GOT3 (cell line): ENCODE measurements around the gene KIAA0930.

ENCODE experiments used
- DNase-seq: peaks from one replicate; lab custom pipeline; 2025; ENCODE audit warnings: mixed read lengths; lab: John Stamatoyannopoulos, UW

The KIAA0930 gene

DNA sequence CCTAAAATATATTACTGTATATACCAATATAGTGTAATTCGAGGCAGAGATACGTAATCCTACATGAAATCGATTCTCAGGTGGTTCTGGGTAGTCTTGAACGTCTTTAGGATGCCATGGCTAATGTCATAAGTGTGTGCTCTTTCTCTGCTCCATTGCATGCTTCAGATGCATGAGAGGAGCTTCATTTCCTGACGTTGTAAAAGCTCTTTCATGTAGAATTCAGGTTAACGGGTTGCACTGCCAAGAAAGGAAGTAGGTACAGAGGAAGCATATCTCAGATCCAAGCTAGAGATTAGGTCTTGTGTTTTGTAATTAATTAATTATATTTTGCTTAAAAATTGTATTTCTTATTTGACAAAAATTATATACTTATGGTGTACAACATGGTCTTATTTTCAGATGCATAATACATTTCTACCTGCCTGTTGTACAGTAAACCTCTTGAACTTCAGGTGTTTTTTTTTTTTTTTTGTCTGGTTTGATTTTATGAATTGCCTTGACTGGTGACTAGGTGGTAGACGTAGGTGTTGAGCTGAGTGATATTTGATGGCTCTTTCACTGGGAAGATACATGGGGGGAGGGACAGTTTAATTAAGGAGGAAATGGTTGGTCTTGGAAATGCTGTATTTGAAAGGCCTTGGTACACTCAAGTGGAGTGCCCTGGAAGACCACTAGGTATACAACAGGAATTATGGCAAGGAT is 67.7 kb downstream of the KIAA0930 start:
- DNase-seq, result no peak

GRCh38 chr22:45171830-45172229 is 68.9 kb downstream of the KIAA0930 start:
- DNase-seq, result no peak

GRCh38 chr22:45169591-45170466 is 70.9 kb downstream of the KIAA0930 start:
- no peak for DNase-seq

GRCh38 chr22:45166932-45167331 is 73.8 kb downstream of the KIAA0930 start:
- no peak for DNase-seq

GRCh38 chr22:45164270-45165088 is 76.2 kb downstream of the KIAA0930 start:
- DNase-seq, result no peak

DNA sequence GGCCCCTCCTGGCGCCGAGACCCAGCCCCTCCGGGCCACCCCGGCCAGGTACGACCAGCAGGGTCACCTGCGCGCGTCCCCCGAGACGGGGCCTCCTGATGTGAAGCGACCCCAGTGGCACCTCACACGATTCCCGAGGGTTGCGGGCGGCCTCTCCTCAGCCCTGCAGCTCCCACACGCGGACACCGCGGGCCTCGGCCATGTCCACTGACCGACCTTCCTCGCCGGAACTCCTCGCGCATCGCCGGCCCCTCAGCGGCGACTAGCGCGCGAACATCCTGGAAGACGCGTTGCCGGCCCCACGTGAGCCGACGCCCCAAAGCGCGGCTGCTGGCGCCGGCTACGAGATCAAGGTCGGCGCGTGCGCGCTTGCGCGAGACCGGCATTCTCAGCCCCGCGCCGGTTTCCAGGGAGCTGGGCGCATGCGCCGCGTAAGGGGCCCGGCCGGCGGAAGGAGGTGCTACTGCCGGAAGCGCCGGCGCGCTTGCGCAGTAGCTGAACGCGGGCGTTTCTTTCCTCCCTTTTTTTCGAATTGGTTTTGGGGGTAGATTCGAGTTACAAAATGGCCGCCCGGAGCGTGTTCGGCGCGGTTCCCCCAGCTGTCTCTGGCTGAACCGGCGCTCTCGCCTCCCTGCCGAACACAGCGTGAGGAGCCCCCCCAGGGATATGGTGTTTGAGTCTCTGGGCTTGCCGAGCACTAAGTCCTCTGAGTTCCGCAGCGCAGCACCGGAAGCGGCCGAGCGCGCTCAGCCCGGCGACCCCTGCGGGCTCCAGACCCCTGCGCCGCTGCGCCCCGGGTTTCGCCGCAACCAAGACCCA is 77.0 kb downstream of the KIAA0930 start, which contains the start of gene NUP50:
Gene NUP50, plus strand, starts transcription at position 475 of the 819 bp plus-strand sequence. CDS start 4,253 bp downstream, outside the sequence.
- peak; percentile 91 for DNase-seq

GRCh38 chr22:45163099-45163450 is 77.6 kb downstream of the KIAA0930 start:
- DNase-seq, result no peak

GRCh38 chr22:45162531-45162930 is 78.2 kb downstream of the KIAA0930 start:
- no peak for DNase-seq

GRCh38 chr22:45159652-45160462 is 80.8 kb downstream of the KIAA0930 start:
- DNase-seq, result no peak

GRCh38 chr22:45157907-45158306 is 82.8 kb downstream of the KIAA0930 start:
- DNase-seq, result no peak

DNA sequence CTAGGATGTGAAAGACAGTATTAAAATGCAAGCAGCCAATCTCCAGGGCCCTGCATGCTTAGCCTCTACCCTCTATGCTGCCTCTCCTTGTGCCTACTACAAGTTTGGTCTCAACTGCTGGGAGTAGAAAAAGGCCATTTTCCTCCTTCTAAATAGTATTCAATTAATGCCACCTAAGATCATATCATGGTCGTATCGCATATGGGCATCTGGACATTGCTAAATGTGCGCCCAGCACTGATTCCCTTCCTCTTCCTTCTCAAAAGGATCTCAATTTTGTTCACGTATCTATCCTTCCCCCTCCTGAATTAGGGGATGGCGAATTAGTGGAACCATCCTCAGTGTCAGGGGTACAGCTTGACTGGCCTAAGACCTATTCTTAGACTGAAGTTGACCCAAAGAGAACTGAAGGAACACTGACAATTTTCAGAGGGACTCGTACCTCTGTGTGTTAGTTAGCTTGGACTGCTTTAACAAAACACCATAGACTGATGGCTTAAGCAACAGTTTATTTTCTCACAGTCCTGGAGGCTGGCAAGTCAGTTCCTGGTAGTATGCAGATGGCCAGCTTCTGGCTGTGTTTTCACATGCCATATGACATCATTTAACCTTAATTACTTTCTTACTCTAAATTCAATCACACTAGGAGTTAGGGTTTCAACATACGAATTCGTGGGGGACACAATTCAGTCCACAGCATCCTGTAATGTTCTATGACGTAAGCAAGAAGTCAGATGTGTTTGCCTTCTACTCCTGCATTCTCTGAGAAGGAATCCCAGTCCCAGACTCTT is 85.4 kb downstream of the KIAA0930 start:
- DNase-seq, result no peak

DNA sequence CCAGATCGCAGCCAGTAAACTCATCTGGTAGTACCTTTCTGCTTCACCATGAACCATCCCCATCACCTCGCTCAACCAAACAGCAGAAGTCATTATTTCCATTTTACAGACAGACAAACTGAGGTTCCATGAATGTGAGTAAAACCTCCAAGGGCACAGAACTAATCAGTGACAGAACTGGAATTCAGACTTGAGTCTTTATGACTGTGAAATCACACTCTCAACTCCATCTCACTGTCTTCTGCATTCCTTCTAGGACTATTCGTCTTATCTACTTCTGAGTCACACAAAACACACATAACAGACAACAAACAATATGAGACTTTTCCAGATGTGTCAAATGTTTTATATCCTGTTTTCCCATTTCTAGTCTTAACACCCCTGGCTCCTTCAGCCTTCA is 86.3 kb downstream of the KIAA0930 start:
- no peak for DNase-seq

DNA sequence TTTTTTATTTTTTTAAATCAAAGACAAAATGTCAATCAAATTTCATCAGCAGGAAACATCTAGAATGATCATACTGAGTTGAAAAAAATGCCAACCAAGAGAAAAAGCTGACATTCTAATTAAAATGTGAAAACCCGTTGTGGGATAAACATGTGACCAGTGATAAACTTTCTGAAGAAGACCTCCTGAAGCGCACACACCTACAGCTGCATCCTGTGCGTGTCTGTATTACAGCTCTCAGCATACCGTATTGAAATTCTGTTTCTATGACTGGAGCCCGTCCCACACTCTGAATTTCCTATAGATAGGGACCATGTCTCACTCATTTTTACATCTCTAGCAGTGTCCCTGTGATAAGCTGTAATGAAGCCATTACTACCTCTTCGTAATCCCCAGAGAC is 89.2 kb downstream of the KIAA0930 start:
- no peak for DNase-seq

GRCh38 chr22:45150139-45150538 is 90.6 kb downstream of the KIAA0930 start:
- no peak for DNase-seq

- no peak for DNase-seq
Measured at GRCh38 chr22:45149671-45150070, 91.0 kb downstream of the KIAA0930 start.

DNA sequence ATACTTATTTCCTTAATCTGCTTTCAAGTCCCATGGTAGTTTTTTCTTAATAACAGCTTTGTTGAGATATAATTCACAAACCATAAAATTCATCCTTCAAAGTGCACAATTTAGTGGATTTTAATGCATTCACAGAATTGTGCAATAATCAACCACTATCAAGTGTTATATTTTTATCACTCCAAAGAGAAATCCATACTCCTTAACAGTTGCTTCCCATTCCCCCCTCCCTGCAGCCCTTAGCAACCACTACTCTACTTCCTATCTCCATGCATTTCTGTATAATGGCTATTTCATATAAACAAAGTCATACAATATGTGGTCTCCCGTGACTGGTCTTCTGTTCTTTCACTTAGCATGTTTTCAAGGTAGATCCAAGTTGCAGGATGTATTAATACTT is 95.8 kb downstream of the KIAA0930 start:
- DNase-seq, result no peak

DNA sequence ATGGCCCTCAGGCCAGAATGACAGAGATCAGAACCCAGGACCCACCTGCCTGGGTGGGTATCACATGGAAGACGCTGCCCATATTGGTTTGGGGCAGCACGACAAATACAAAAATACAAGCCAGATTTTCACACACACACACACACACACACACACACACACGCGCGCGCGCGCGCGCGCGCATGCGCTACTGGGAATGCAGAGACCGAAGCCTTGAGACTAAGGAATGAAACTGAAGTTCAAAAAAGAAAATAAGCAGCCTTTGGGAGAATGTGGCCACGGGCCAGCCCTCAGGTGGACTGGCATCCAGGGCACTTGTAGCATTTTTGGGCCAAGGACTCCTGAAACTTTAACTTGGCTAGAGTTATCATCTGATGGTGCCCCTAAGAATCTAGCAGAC is 98.3 kb downstream of the KIAA0930 start:
- no peak for DNase-seq
